Neural progenitor cell (in vitro differentiated cells): Measurements from ENCODE around the gene OXLD1.

Experiments used
- CTCF ChIP-seq: fragments of 200-600 bp; sonication (generic); IDR thresholded peaks from 2 replicates; pipeline ENCODE4 v1.5.1; 2017; ENCODE audit warnings: antibody characterized with exemption, mild to moderate bottlenecking
- EZH2 ChIP-seq: fragments of 200-600 bp; sonication (generic); IDR thresholded peaks from 2 replicates; pipeline ENCODE4 v1.6.1; 2017; ENCODE audit warnings: antibody characterized with exemption, mild to moderate bottlenecking, moderate library complexity
- EZH2phosphoT487 ChIP-seq: fragments of 200-600 bp; sonication (generic); IDR thresholded peaks from 2 replicates; pipeline ENCODE4 v1.6.1; 2017; ENCODE audit warnings: antibody characterized with exemption

- TF ChIP-seq CTCF (no peak), EZH2phosphoT487 (no peak), EZH2 (no peak)
These were observed 18.8 kb downstream of the OXLD1 start for GRCh38 chr17:81647640-81648012.
